Right lobe of liver (tissue), 6 donors: Measurements from ENCODE around the gene IFNAR2. TPM values are rescaled to one million over a fixed set of nuclear protein-coding genes. Genes with fewer than 3 reads are reported as not detected.
"Not testable (repeated sequence)": the region's sequence is repeated elsewhere in the genome, so short reads cannot be mapped to it uniquely, and the experiment has no call there.

Experiments used
- ATAC-seq, 4 donors: fragments of 200-7000 bp; cut with Tn5 transposase; one replicate each; pipeline ENCODE4 v1.9.1; 2020; ENCODE audit warnings: mild to moderate bottlenecking in 4 of 4, moderate library complexity in 4 of 4
- DNase-seq, 3 donors: peaks; one replicate each; pipeline ENCODE4 v3.0.0-alpha.2; 2020
- H3K27ac ChIP-seq, 3 donors: fragments of 200-600 bp; one replicate each; pipeline ENCODE4 v1.8.0; 2022
- H3K27me3 ChIP-seq, 2 donors: fragments of 200-600 bp; one replicate each; pipeline ENCODE4 v1.8.0; 2022
- H3K36me3 ChIP-seq, 4 donors: fragments of 200-600 bp; sonication (generic) in 1 of 4; one replicate each; pipeline versions ENCODE4 v1.5.1 to v1.8.0; 2017 to 2022; ENCODE audit warnings: control low read depth in 1 of 4
- H3K4me1 ChIP-seq, 4 donors: fragments of 200-600 bp; sonication (generic) in 1 of 4; one replicate each; pipeline versions ENCODE4 v1.5.1 to v1.8.0; 2017 to 2022; ENCODE audit warnings: control low read depth in 1 of 4
- H3K4me3 ChIP-seq, 3 donors: fragments of 200-600 bp; one replicate each; pipeline ENCODE4 v1.8.0; 2022
- H3K9me3 ChIP-seq, 4 donors: fragments of 200-600 bp; sonication (generic) in 1 of 4; one replicate each; pipeline versions ENCODE4 v1.5.1 to v1.8.0; 2017 to 2022; ENCODE audit warnings: control low read depth in 1 of 4
- CTCF ChIP-seq, 4 donors: fragments of 200-600 bp in 3 of 4; fragments of 450-650 bp in 1 of 4; IDR thresholded peaks; one replicate each; pipeline versions ENCODE4 v1.5.1 to v1.8.0; 2016 to 2022; ENCODE audit warnings: antibody characterized with exemption in 4 of 4, mild to moderate bottlenecking in 2 of 4
- POLR2A ChIP-seq: fragments of 450-650 bp; IDR thresholded peaks from one replicate; pipeline ENCODE4 v1.6.1; 2017; ENCODE audit warnings: antibody characterized with exemption, mild to moderate bottlenecking
- WGBS: methylation state at CpG from one replicate; pipeline ENCODE4 v1.1.6; 2018; ENCODE audit warnings: low coverage, low lambda C conversion rate; ENCODE audit not compliant: insufficient coverage; ENCODE audit errors: missing lambda C conversion rate; 5-methylcytosine and 5-hydroxymethylcytosine counted together
- intact Hi-C, 2 donors: fragments of 100-400 bp; cut with DNase I; formaldehyde crosslinking; loops; one replicate each; pipeline versions ENCODE4 v1.11.2 to v1.14.1; 2022
- total RNA-seq, 6 experiments: library from RNA; depleted of rRNA in 2 of 6; stranded (reverse); fragments of >200 nt in 2 of 6; fragmentation: NEBNext Ultra II Directional in 3 of 6; extraction: Animal tissue kit (Norgen Biotek cat#: 25700) in 3 of 6; gene quantifications; one replicate each; pipeline versions ENCODE4 v1.1.0 to v1.2.4, GENCODE V29; 2016 to 2023
- donor health status: DM: no; HTN: yes; CAD: no.
- donor health status: DM: no; HTN: no; CAD: no.
- donor health status: DM: no; HTN: no; CAD: no.
- donor health status: DM: no; HTN: yes; CAD: no.
- donor health status: DM: no; HTN: yes; CAD: no.

Gene IFNAR2
- total RNA-seq, 6 experiments from 2014 or later, result 12.4 to 35.5 (median 16.3) TPM

GRCh38 chr21:33237486-33237885 is 7.7 kb downstream of the IFNAR2 start:
- Histone ChIP-seq H3K27me3 (no peaks in the 10 kb centered on the region), H3K27ac (no peak overlapping the region), H3K4me1 (peaks cover 0 to 9% (median 0%) of the 10 kb centered on the region in 4 donors), H3K9me3 (no peaks in the 10 kb centered on the region), H3K36me3 (no peaks in the 10 kb centered on the region), H3K4me3 (no peak overlapping the region)
- intact Hi-C loops, result no loop called here
- 51% methylated on average over 2 of the region's 3 CpGs for WGBS
- TF ChIP-seq POLR2A (no peak), CTCF (IDR thresholded peaks at IDR 0.05) (no peak)
- ATAC-seq (peak in 1 of 4 donors; percentile 72), DNase-seq (no peak)

- 85% methylated on average over 4 of the region's 4 CpGs for WGBS
- intact Hi-C loops, result no loop called here
- ATAC-seq (no peak), DNase-seq (no peak)
- Histone ChIP-seq H3K27ac (no peak overlapping the region), H3K4me3 (no peak overlapping the region), H3K4me1 (peaks cover 0 to 4% (median 1%) of the 10 kb centered on the region in 4 donors), H3K9me3 (no peaks in the 10 kb centered on the region), H3K36me3 (peaks cover 0 to under 1% (median 0%) of the 10 kb centered on the region in 4 donors), H3K27me3 (no peaks in the 10 kb centered on the region)
- TF ChIP-seq CTCF (IDR thresholded peaks at IDR 0.05) (no peak), POLR2A (no peak)
Measured at GRCh38 chr21:33238146-33238545, 8.4 kb downstream of the IFNAR2 start.

GRCh38 chr21:33238565-33239255 is 9.0 kb downstream of the IFNAR2 start:
- Histone ChIP-seq H3K36me3 (peaks cover 0 to 4% (median 0%) of the 10 kb centered on the region in 4 donors), H3K4me3 (no peak overlapping the region), H3K4me1 (peaks cover 0 to 8% (median 4%) of the 10 kb centered on the region in 4 donors), H3K9me3 (no peaks in the 10 kb centered on the region), H3K27ac (peak overlapping the region in 1 of 3 donors; percentile 11), H3K27me3 (no peaks in the 10 kb centered on the region)
- 49% methylated on average over 7 of the region's 7 CpGs for WGBS
- ATAC-seq, result peak in 1 of 4 donors; percentile 26
- no peak for DNase-seq
- intact Hi-C loops, result no loop called here
- TF ChIP-seq CTCF (IDR thresholded peaks at IDR 0.05), result no peak
- no peak for TF ChIP-seq POLR2A

- intact Hi-C loops, DNase-seq, H3K9me3 ChIP-seq, H3K27me3 ChIP-seq, H3K27ac ChIP-seq, H3K4me3 ChIP-seq, H3K36me3 ChIP-seq, ATAC-seq: not testable (repeated sequence)
- peaks cover 0 to 17% (median 8%) of the 10 kb centered on the region in 4 donors for H3K4me1 ChIP-seq
Measured at GRCh38 chr21:33239559-33240127, 9.9 kb downstream of the IFNAR2 start.

GRCh38 chr21:33240404-33240803 is 10.7 kb downstream of the IFNAR2 start:
- TF ChIP-seq CTCF (IDR thresholded peaks at IDR 0.05) (no peak), POLR2A (no peak)
- no peak for ATAC-seq
- 100% methylated on average over 2 of the region's 2 CpGs for WGBS
- H3K27ac ChIP-seq, result no peak overlapping the region
- H3K4me3 ChIP-seq, result no peak overlapping the region
- no peaks in the 10 kb centered on the region for H3K9me3 ChIP-seq
- H3K27me3 ChIP-seq, result no peaks in the 10 kb centered on the region
- DNase-seq, result no peak
- intact Hi-C loops, result no loop called here
- H3K4me1 ChIP-seq, result peaks cover 0 to 25% (median 12%) of the 10 kb centered on the region in 4 donors
- H3K36me3 ChIP-seq, result peaks cover 0 to 4% (median 0%) of the 10 kb centered on the region in 4 donors
